HepG2 (cell line): ENCODE results near the gene AGER. TPM values are rescaled to one million over a fixed set of nuclear protein-coding genes. Genes with fewer than 3 reads are reported as not detected.

Source experiments
- ATF2 ChIP-seq: sonication (generic); formaldehyde crosslinking; IDR thresholded peaks from 2 replicates; pipeline ENCODE4 v1.4.0; 2020; ENCODE audit warnings: missing genetic modification reagents
- ATF7-NPFF ChIP-seq: sonication (generic); formaldehyde crosslinking; IDR thresholded peaks from 2 replicates; pipeline ENCODE4 v1.8.1; 2023; ENCODE audit warnings: mild to moderate bottlenecking, low read depth, missing genetic modification reagents, moderate library complexity
- BCL6 ChIP-seq: IDR thresholded peaks from 2 replicates; pipeline ENCODE4 v1.6.1; 2016; ENCODE audit warnings: missing genetic modification reagents, missing compliant biosample characterization
- DMTF1 ChIP-seq: sonication (generic); formaldehyde crosslinking; IDR thresholded peaks from 2 replicates; pipeline ENCODE4 v1.4.0; 2020; ENCODE audit warnings: mild to moderate bottlenecking, missing genetic modification reagents
- KDM4B ChIP-seq: sonication (generic); formaldehyde crosslinking; IDR thresholded peaks from 2 replicates; pipeline ENCODE4 v1.4.0; 2020; ENCODE audit warnings: missing genetic modification reagents
- MAFG ChIP-seq: sonication (generic); formaldehyde crosslinking; IDR thresholded peaks from 2 replicates; pipeline ENCODE4 v1.5.1; 2020; ENCODE audit warnings: mild to moderate bottlenecking, missing genetic modification reagents
- NAIF1 ChIP-seq: sonication (generic); formaldehyde crosslinking; IDR thresholded peaks from 2 replicates; pipeline ENCODE4 v1.5.0; 2020; ENCODE audit warnings: mild to moderate bottlenecking, missing genetic modification reagents, borderline replicate concordance
- SALL2 ChIP-seq: sonication (generic); formaldehyde crosslinking; IDR thresholded peaks from 2 replicates; pipeline ENCODE4 v1.8.1; 2023; ENCODE audit warnings: mild to moderate bottlenecking, missing genetic modification reagents, inconsistent platforms
- SMAD3 ChIP-seq: sonication (generic); formaldehyde crosslinking; IDR thresholded peaks from 2 replicates; pipeline ENCODE4 v1.4.0; 2020; ENCODE audit warnings: missing genetic modification reagents
- THAP11 ChIP-seq: IDR thresholded peaks from 2 replicates; pipeline ENCODE4 v1.6.1; 2016; ENCODE audit warnings: missing biosample characterization, missing genetic modification reagents
- THRA ChIP-seq: sonication (generic); formaldehyde crosslinking; IDR thresholded peaks from 2 replicates; pipeline ENCODE4 v1.4.0; 2020; ENCODE audit warnings: missing genetic modification reagents, borderline replicate concordance
- TRAFD1 ChIP-seq: sonication (generic); formaldehyde crosslinking; IDR thresholded peaks from 2 replicates; pipeline ENCODE4 v1.5.1; 2020; ENCODE audit warnings: missing genetic modification reagents, mild to moderate bottlenecking, borderline replicate concordance
- ZBTB26 ChIP-seq: IDR thresholded peaks from 2 replicates; pipeline ENCODE4 v1.6.1; 2016; ENCODE audit warnings: missing compliant biosample characterization, missing genetic modification reagents, borderline replicate concordance
- ZC3H13 ChIP-seq: sonication (generic); formaldehyde crosslinking; IDR thresholded peaks from 2 replicates; pipeline ENCODE4 v1.8.1; 2023; ENCODE audit warnings: mild to moderate bottlenecking, missing genetic modification reagents, moderate library complexity
- ZFP1 ChIP-seq: IDR thresholded peaks from 2 replicates; pipeline ENCODE4 v1.6.1; 2016
- ZKSCAN5 ChIP-seq: sonication (generic); formaldehyde crosslinking; IDR thresholded peaks from 2 replicates; pipeline ENCODE4 v1.5.1; 2020; ENCODE audit warnings: mild to moderate bottlenecking, missing genetic modification reagents
- ZMYM4 ChIP-seq: sonication (generic); formaldehyde crosslinking; IDR thresholded peaks from 2 replicates; pipeline ENCODE4 v1.8.1; 2023; ENCODE audit warnings: mild to moderate bottlenecking, missing genetic modification reagents
- ZNF251 ChIP-seq: sonication (generic); formaldehyde crosslinking; IDR thresholded peaks from 2 replicates; pipeline ENCODE4 v1.9.0; 2021; ENCODE audit warnings: mild to moderate bottlenecking, missing genetic modification reagents
- ZNF282 ChIP-seq: fragments of 450-650 bp; IDR thresholded peaks from 2 replicates; pipeline ENCODE4 v1.6.1; 2018; ENCODE audit not compliant: partially characterized antibody
- ZNF7 ChIP-seq: IDR thresholded peaks from 2 replicates; pipeline ENCODE4 v1.6.1; 2016; ENCODE audit warnings: missing biosample characterization, missing genetic modification reagents
- ZNF777 ChIP-seq: sonication (generic); formaldehyde crosslinking; IDR thresholded peaks from 2 replicates; pipeline ENCODE4 v1.4.0; 2020; ENCODE audit warnings: missing genetic modification reagents
- ZSCAN31 ChIP-seq: sonication (generic); formaldehyde crosslinking; IDR thresholded peaks from 2 replicates; pipeline ENCODE4 v1.5.0; 2020; ENCODE audit warnings: low read depth, mild to moderate bottlenecking, missing genetic modification reagents
- polyA plus RNA-seq, 8 experiments: library from polyadenylated mRNA; depleted of rRNA in 3 of 8; stranded (reverse) in 7 of 8; unstranded in 1 of 8; fragments of >200 nt; fragmentation: Illumina TruSeq in 4 of 8; extraction: Trizol in 4 of 8; gene quantifications; 2 replicates each; pipeline versions ENCODE4 v1.2.1 to v1.2.3, GENCODE V29; 2011 to 2016; ENCODE audit warnings: low read depth in 4 of 8, missing spikeins in 1 of 8, mixed read lengths in 1 of 8; ENCODE audit not compliant: insufficient read depth in 1 of 8
- total RNA-seq, 5 experiments: library from RNA; depleted of rRNA; stranded (reverse); fragments of >200 nt; fragmentation: Illumina TruSeq; extraction: Trizol; gene quantifications; 2 replicates each; pipeline ENCODE4 v1.2.3, GENCODE V29; 2016; ENCODE audit warnings: low read depth in 1 of 5

The AGER gene
- total and polyA plus RNA-seq, 2 of the 13 experiments (the other 11 are each of a cell fraction or from before 2014, with no cell fraction given): 1.9 to 5.1 TPM

GRCh38 chr6:32195902-32196681 lies 12.0 kb upstream of the AGER start (continued):
- TF ChIP-seq TRAFD1 (CRISPR knock-in tag) (0 out of 2 replicates have a peak, but pooled peaks have one; percentile 76), ZMYM4 (CRISPR knock-in tag) (peak; percentile 82), THRA (CRISPR knock-in tag) (peak; percentile 58; the same call in 1 of the 2 replicates), ZNF7 (CRISPR knock-in tag) (no peak), ZC3H13 (CRISPR knock-in tag) (peak; percentile 78; the same call in 1 of the 2 replicates), SMAD3 (CRISPR knock-in tag) (peak; percentile 16; the same call in 1 of the 2 replicates), ZNF777 (CRISPR knock-in tag) (no peak), NAIF1 (CRISPR knock-in tag) (no peak; the same call in 1 of the 2 replicates), ZBTB26 (peak; percentile 27; the same call in 1 of the 2 replicates), ZFP1 (CRISPR knock-in tag) (peak; percentile 17; the same call in 1 of the 2 replicates), MAFG (CRISPR knock-in tag) (peak; percentile 82; the same call in 1 of the 2 replicates), BCL6 (peak; percentile 3), ZKSCAN5 (CRISPR knock-in tag) (no peak; the same call in 1 of the 2 replicates), ATF2 (CRISPR knock-in tag) (peak; percentile 81), DMTF1 (CRISPR knock-in tag) (no peak), ZNF251 (CRISPR knock-in tag) (0 out of 2 replicates have a peak, but pooled peaks have one; percentile 57), ZSCAN31 (CRISPR knock-in tag) (no peak), KDM4B (CRISPR knock-in tag) (peak; percentile 64), ATF7-NPFF (CRISPR knock-in tag) (peak; percentile 86), ZNF282 (no peak), THAP11 (CRISPR knock-in tag) (peak; percentile 4), SALL2 (peak; percentile 70; the same call in 1 of the 2 replicates)
